Endothelial cell of umbilical vein (primary cell): Measurements from ENCODE around the gene LRP1B. TPM values are rescaled to one million over a fixed set of nuclear protein-coding genes. Genes with fewer than 3 reads are reported as not detected.

Source experiments
- BruUV-seq: library from RNA; stranded (reverse); fragments of 400-500 nt; replicated peaks from 2 replicates; lab custom pipeline; 2021; lab: Mats Ljungman, UMichigan
- CTCF ChIA-PET: fragments of 300-600, 350-600 bp; sonication (Branson Sonifier 250); formaldehyde crosslinking; loops from one replicate; lab custom pipeline; 2021; ENCODE audit warnings: antibody characterized with exemption, inconsistent platforms; lab: Charles Lee
- POLR2A ChIA-PET: fragments of 300-600, 350-600 bp; sonication (Branson Sonifier 250); formaldehyde crosslinking; loops from one replicate; lab custom pipeline; 2021; ENCODE audit warnings: antibody characterized with exemption, inconsistent platforms; lab: Charles Lee
- DNase-seq: peaks from one replicate; pipeline ENCODE4 v3.0.0-alpha.2; 2011; ENCODE audit warnings: low read depth, low spot score
- FAIRE-seq: peaks from 2 replicates; lab custom pipeline; 2011; peaks lifted over from hg19 to GRCh38; lab: Jason Lieb, UNC
- H2AFZ ChIP-seq: 2 replicates; pipeline ENCODE4 v1.6.0; 2012; ENCODE audit warnings: low read depth, low read length, control low read depth, inconsistent platforms
- H3K27ac ChIP-seq: 2 replicates; pipeline ENCODE4 v1.5.1; 2011; ENCODE audit warnings: low read depth, mild to moderate bottlenecking, control low read depth, low read length, moderate library complexity; ENCODE audit not compliant: insufficient read depth
- H3K27me3 ChIP-seq, 2 experiments: 2 replicates each; pipeline versions ENCODE4 v1.6.0 to v1.6.1; 2011; ENCODE audit warnings: low read length in 2 of 2, mixed read lengths in 1 of 2; ENCODE audit not compliant: control insufficient read depth in 2 of 2, insufficient read depth in 2 of 2
- H3K36me3 ChIP-seq, 2 experiments: 2 replicates in 1 of 2; 3 replicates in 1 of 2; pipeline ENCODE4 v1.5.1; 2011; ENCODE audit warnings: low read length in 2 of 2, mild to moderate bottlenecking in 1 of 2, moderate library complexity in 1 of 2; ENCODE audit not compliant: control insufficient read depth in 2 of 2, insufficient read depth in 2 of 2; ENCODE audit errors: extremely low read depth in 1 of 2
- H3K4me1 ChIP-seq: 3 replicates; pipeline ENCODE4 v1.5.1; 2011; ENCODE audit warnings: mild to moderate bottlenecking, low read length; ENCODE audit not compliant: control insufficient read depth, insufficient read depth; ENCODE audit errors: extremely low read depth
- H3K4me2 ChIP-seq: 2 replicates; pipeline ENCODE4 v1.6.1; 2011; ENCODE audit warnings: low read length, control low read depth, mixed read lengths; ENCODE audit not compliant: insufficient read depth
- H3K4me3 ChIP-seq, 3 experiments: fragments of 200-600 bp in 1 of 3; sonication (generic), shearing (Covaris generic) in 1 of 3; replicated peaks in 1 of 3; 2 replicates each; pipeline ENCODE4 v1.5.1; 2011 to 2016; ENCODE audit warnings: control low read depth in 3 of 3, low read length in 3 of 3, mild to moderate bottlenecking in 2 of 3, inconsistent platforms in 1 of 3, low read depth in 1 of 3, moderate library complexity in 1 of 3; ENCODE audit not compliant: insufficient read depth in 1 of 3
- H3K79me2 ChIP-seq: 2 replicates; pipeline ENCODE4 v1.6.0; 2012; ENCODE audit warnings: low read length, inconsistent platforms; ENCODE audit not compliant: control insufficient read depth, insufficient read depth
- H3K9ac ChIP-seq: replicated peaks from 2 replicates; pipeline ENCODE3; 2011; ENCODE audit warnings: low read length, control low read depth; ENCODE audit not compliant: insufficient read depth; ENCODE audit errors: extremely low read depth
- H3K9me1 ChIP-seq: replicated peaks from 3 replicates; pipeline ENCODE4 v1.6.0; 2011; ENCODE audit warnings: mild to moderate bottlenecking, low read length; ENCODE audit not compliant: control insufficient read depth, insufficient read depth; ENCODE audit errors: extremely low read depth
- H3K9me3 ChIP-seq: replicated peaks from 2 replicates; pipeline ENCODE4 v1.5.1; 2012; ENCODE audit warnings: low read length, inconsistent platforms; ENCODE audit not compliant: control insufficient read depth, insufficient read depth
- H4K20me1 ChIP-seq: replicated peaks from 2 replicates; pipeline ENCODE3; 2011; ENCODE audit warnings: mild to moderate bottlenecking, low read length; ENCODE audit not compliant: control insufficient read depth, insufficient read depth; ENCODE audit errors: extremely low read depth
- EZH2 ChIP-seq: IDR thresholded peaks from 2 replicates; pipeline ENCODE4 v1.6.1; 2012; ENCODE audit warnings: borderline replicate concordance, low read depth, mild to moderate bottlenecking, moderate library complexity, low read length, inconsistent platforms; ENCODE audit not compliant: severe bottlenecking
- FOS ChIP-seq: IDR thresholded peaks from 2 replicates; pipeline ENCODE4 v1.6.1; 2011; ENCODE audit warnings: mild to moderate bottlenecking, low read length, moderate library complexity, borderline replicate concordance; ENCODE audit not compliant: insufficient read depth
- GATA2 ChIP-seq: IDR thresholded peaks from 2 replicates; pipeline ENCODE4 v1.7.0; 2011; ENCODE audit warnings: low read depth, mild to moderate bottlenecking, moderate library complexity, mixed read lengths, low read length; ENCODE audit not compliant: insufficient read length, insufficient read depth
- JUN ChIP-seq: IDR thresholded peaks from 2 replicates; pipeline ENCODE4 v1.6.1; 2011; ENCODE audit warnings: borderline replicate concordance, low read depth; ENCODE audit not compliant: insufficient read length, insufficient read depth
- MYC ChIP-seq: IDR thresholded peaks from one replicate; pipeline ENCODE4 v1.6.1; 2011; ENCODE audit warnings: mild to moderate bottlenecking, low read depth, low read length
- POLR2A ChIP-seq: IDR thresholded peaks from 2 replicates; pipeline ENCODE4 v1.6.1; 2012; ENCODE audit warnings: low read depth, mild to moderate bottlenecking, control low read depth, low read length
- POLR2AphosphoS5 ChIP-seq: IDR thresholded peaks from 2 replicates; pipeline ENCODE4 v1.6.1; 2012; ENCODE audit warnings: low read depth, mild to moderate bottlenecking, control low read depth, low read length, moderate library complexity; ENCODE audit not compliant: insufficient read depth
- dilution Hi-C: fragments of 300-500 bp; cut with MboI; formaldehyde crosslinking; loops from one replicate; pipeline ENCODE4 v1.15.0; 2019; ENCODE audit warnings: low sequenced_read_pairs; ENCODE audit not compliant: extremely low pct_ligation_motif_present
- intact Hi-C: fragments of 100-400 bp; cut with micrococcal nuclease; formaldehyde crosslinking; loops from one replicate; pipeline ENCODE4 v1.10.0; 2022
- polyA plus RNA-seq, 4 experiments: library from polyadenylated mRNA; depleted of rRNA in 3 of 4; stranded (reverse) in 3 of 4; unstranded in 1 of 4; fragments of >200 nt; gene quantifications; 2 replicates each; pipeline versions ENCODE4 v1.2.1 to v1.2.3, GENCODE V29; 2011 to 2012; ENCODE audit warnings: missing spikeins in 1 of 4
- total RNA-seq: library from RNA; stranded (reverse); gene quantifications from 2 replicates; pipeline ENCODE4 v1.2.3, GENCODE V29; 2021
- TF ChIP-seq, protein P1 (sequence below), 2 donors: IDR thresholded peaks; 1 replicate in 1 of 2; 2 replicates in 1 of 2; pipeline ENCODE4 v1.5.1; 2011; ENCODE audit warnings: low read length in 2 of 2, mild to moderate bottlenecking in 2 of 2, moderate library complexity in 2 of 2, control low read depth in 1 of 2, inconsistent platforms in 1 of 2, low read depth in 1 of 2; ENCODE audit not compliant: insufficient read depth in 1 of 2; ENCODE audit errors: extremely low read depth in 1 of 2
- TF ChIP-seq, protein P2 (sequence below): IDR thresholded peaks from 2 replicates; pipeline ENCODE4 v1.6.1; 2011; ENCODE audit not compliant: insufficient read depth, insufficient read length

The LRP1B gene
- total and polyA plus RNA-seq, 2 donors (not counting 3 experiments of a cell fraction or from before 2014, with no cell fraction given): 0.03 to 0.07 TPM

GRCh38 chr2:141058556-141058955 is 1072.3 kb downstream of the LRP1B start:
- Histone ChIP-seq H3K4me1 (peaks cover 13% of the 10 kb centered on the region), H3K79me2 (no peaks in the 10 kb centered on the region), H3K27ac (no peak overlapping the region), H3K36me3 (no peaks in the 10 kb centered on the region), H3K9ac (no peak overlapping the region), H4K20me1 (no peaks in the 10 kb centered on the region), H3K4me2 (no peak overlapping the region), H3K27me3 (no peaks in the 10 kb centered on the region), H3K4me3 (no peak overlapping the region), H2AFZ (no peak overlapping the region), H3K9me1 (no peaks in the 10 kb centered on the region), H3K9me3 (no peaks in the 10 kb centered on the region)
- CTCF ChIA-PET: interaction anchor here (1.4 kb wide), 1 partner anchor 16 kb away, joined by 3 read pairs; no protein-coding TSS in a partner anchor
- dilution Hi-C loops: no loop called here
- no TSS peak for BruUV-seq
- no peak for TF ChIP-seq EZH2
- TF ChIP-seq, protein P1, sequence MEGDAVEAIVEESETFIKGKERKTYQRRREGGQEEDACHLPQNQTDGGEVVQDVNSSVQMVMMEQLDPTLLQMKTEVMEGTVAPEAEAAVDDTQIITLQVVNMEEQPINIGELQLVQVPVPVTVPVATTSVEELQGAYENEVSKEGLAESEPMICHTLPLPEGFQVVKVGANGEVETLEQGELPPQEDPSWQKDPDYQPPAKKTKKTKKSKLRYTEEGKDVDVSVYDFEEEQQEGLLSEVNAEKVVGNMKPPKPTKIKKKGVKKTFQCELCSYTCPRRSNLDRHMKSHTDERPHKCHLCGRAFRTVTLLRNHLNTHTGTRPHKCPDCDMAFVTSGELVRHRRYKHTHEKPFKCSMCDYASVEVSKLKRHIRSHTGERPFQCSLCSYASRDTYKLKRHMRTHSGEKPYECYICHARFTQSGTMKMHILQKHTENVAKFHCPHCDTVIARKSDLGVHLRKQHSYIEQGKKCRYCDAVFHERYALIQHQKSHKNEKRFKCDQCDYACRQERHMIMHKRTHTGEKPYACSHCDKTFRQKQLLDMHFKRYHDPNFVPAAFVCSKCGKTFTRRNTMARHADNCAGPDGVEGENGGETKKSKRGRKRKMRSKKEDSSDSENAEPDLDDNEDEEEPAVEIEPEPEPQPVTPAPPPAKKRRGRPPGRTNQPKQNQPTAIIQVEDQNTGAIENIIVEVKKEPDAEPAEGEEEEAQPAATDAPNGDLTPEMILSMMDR (IDR thresholded peaks at IDR 0.05; ENCODE audit: extremely low read depth in 1 of 2, insufficient read depth in 1 of 2, low read depth in 1 of 2, low read length in 2 of 2): no peak
- TF ChIP-seq POLR2AphosphoS5: no peak
- no peak for TF ChIP-seq FOS
- TF ChIP-seq POLR2A: no peak
- TF ChIP-seq, protein P2, sequence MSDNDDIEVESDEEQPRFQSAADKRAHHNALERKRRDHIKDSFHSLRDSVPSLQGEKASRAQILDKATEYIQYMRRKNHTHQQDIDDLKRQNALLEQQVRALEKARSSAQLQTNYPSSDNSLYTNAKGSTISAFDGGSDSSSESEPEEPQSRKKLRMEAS: no peak
- no peak for TF ChIP-seq MYC
- no peak for TF ChIP-seq GATA2
- TF ChIP-seq JUN: no peak
- FAIRE-seq: no peak
- POLR2A ChIA-PET: no interaction called here
- intact Hi-C loops: no loop called here
- no peak for DNase-seq
